Skin epidermis (tissue), 12 donors: ENCODE measurements around the gene YTHDC1.
"Not testable (repeated sequence)": the region's sequence is repeated elsewhere in the genome, so short reads cannot be mapped to it uniquely, and the experiment has no call there.

Experiments used
- H3K27ac ChIP-seq, 21 experiments: fragments of 200-600 bp; sonication (generic) in 11 of 21; one replicate each; pipeline ENCODE4 v1.5.0; 2020; ENCODE audit warnings: mild to moderate bottlenecking in 3 of 21, inconsistent platforms in 2 of 21, moderate library complexity in 2 of 21
- H3K4me3 ChIP-seq, 7 experiments: fragments of 200-600 bp; sonication (generic) in 2 of 7; one replicate each; pipeline ENCODE4 v1.5.0; 2020; ENCODE audit warnings: inconsistent platforms in 2 of 7, mild to moderate bottlenecking in 2 of 7, moderate library complexity in 1 of 7

Gene YTHDC1

DNA sequence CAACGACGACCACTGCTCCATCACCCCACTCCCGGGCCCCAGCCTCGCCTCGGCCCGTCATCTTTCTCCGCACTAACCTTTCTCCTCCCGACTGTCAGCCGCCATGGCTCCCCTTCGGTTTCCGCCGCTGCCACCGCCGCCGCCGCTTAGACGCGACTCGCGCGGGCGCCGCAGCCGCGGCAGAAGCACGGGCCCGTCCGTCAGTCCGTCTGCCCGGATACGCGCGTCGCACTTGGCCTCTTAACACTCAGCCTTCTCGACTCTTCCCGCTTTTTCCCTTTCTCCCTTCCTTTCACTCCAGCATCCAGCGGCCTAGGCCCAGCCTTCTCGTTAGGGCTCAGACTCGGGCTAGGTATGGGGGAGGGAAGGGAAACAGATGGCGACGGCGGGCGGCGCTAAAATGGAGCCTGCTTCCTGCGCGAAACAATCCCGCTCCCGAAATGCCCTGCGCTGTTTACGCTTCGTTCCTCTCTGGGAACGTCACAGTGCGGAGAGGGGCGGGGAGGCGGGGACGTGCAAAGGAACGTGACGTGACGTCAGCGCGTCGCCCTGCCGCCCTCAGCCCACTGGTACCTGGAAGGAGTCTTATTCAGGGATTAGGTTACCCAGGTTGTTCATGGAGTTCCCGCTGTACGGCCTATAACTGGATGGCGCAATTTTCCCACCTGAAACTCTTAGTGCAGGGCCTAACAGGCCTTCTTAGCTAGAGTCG lies at the start of gene YTHDC1:
YTHDC1 (minus strand) TSS at position 442 of the 712 bp plus-strand sequence; CDS start at position 105, 337 bp downstream.
- Histone ChIP-seq H3K4me3 (peak within 1 kb of the TSS; percentile 68 to 98 (median 84)), H3K27ac (peak within 1 kb of the TSS; percentile 91 to 99 (median 98))

DNA sequence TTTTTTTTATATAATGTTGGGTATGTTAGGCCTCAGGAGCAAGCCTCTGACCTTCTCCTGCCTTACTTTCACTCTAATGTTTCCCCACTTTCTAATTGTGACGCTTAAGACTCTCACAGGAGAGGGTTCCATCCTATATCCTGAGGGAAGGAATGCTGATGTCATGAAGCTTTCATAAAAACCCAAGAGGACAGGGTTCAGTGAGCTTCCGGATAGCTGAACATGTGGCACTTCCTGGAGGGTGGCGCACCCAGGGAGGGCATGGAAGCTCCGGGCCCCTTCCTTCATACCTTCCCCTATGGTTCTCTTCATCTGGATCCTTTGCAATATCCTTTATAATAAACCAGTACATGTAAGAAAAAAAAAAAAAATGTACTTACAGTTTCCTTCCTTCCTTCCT lies 49.4 kb upstream of the YTHDC1 start:
- H3K27ac ChIP-seq: no peak overlapping the region
- no peak overlapping the region for H3K4me3 ChIP-seq

GRCh38 chr4:68396756-68397155 lies 46.9 kb upstream of the YTHDC1 start:
- no peak overlapping the region for H3K27ac ChIP-seq
- no peak overlapping the region for H3K4me3 ChIP-seq

DNA sequence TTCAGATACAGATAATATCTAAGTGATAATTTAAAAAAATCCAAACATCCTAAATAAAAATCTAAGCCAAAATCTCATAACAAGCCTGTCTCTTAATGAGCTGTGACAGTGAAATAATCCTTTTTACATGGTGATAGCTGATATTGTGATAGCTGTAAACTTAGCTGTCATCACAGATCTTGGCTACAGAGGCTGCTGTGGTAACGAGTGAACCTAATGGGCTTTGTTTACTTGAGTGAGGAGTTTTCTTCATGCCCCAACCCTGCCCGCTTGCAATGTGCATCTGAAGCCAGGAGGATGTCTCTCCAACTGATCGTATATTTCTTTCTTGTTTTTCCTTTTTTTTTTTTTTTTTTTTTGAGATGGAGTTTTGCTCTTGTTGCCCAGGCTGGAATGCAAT lies 41.5 kb upstream of the YTHDC1 start:
- no peak overlapping the region for H3K4me3 ChIP-seq
- H3K27ac ChIP-seq: no peak overlapping the region

- H3K4me3 ChIP-seq: no peak overlapping the region
- no peak overlapping the region for H3K27ac ChIP-seq
Measured at GRCh38 chr4:68390205-68390935, 40.5 kb upstream of the YTHDC1 start.

- H3K4me3 ChIP-seq, H3K27ac ChIP-seq: not testable (repeated sequence)
Measured at GRCh38 chr4:68389386-68389913, 39.6 kb upstream of the YTHDC1 start.

- H3K4me3 ChIP-seq: no peak overlapping the region
- no peak overlapping the region for H3K27ac ChIP-seq
Measured at GRCh38 chr4:68388347-68388865, 38.5 kb upstream of the YTHDC1 start.

DNA sequence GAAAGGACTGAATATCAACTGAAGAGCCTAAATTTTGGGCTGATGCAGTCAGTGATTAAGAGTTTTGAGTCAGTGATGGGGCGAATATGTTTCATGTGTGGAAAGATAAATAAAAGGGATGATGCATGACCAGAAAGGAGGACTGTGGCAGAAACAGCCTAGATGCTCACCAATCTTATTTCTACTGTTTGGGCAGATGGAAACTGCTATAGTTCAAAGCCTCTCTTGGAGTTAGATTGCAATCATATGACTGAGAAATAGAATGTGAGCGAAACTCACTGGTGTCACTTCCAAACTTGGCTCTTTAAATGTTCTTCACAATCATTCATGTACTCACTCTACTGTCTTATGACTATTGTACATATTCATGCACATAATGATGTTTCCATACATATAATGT lies 35.4 kb upstream of the YTHDC1 start:
- Histone ChIP-seq H3K4me3 (no peak overlapping the region), H3K27ac (no peak overlapping the region)

GRCh38 chr4:68383115-68383514 lies 33.2 kb upstream of the YTHDC1 start:
- Histone ChIP-seq H3K27ac (no peak overlapping the region), H3K4me3 (no peak overlapping the region)

GRCh38 chr4:68378226-68378625 lies 28.3 kb upstream of the YTHDC1 start:
- H3K27ac ChIP-seq: no peak overlapping the region

DNA sequence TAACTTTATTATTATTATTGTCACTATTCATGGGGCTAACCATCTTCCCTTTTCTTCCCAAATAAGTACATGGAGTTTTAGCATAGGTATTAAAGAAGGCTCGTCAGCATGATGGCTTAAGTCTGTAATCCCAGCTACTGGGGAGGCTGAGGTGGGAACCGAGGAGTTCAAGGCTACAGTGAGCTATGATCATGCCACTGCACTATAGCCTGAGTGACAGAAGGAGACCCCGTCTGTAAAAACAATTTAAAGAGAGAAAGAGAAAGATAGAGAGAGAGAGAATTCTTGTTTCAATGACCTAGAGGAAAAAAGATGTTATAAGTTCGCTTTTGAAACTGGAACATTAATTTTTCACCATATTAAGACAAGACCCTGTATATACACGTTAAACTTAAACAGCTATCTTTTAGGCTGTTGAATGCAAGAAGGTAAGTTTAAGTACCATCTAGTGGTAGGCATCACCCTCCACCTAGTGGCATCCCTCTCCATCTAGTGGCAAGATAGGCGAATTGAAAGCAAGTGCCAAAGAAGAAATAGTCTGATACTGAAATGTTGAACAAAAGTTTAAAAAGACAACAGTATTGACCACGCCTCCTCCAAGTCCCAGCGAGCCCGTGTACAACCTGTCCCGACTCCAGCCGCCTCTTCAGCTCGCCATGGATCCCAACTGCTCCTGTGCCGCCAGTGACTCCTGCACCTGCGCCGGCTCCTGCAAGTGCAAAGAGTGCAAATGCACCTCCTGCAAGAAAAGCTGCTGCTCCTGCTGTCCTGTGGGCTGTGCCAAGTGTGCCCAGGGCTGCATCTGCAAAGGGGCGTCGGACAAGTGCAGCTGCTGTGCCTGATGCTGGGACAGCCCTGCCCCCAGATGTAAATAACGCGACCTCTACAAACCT lies 26.0 kb upstream of the YTHDC1 start:
- H3K4me3 ChIP-seq: no peak overlapping the region
- no peak overlapping the region for H3K27ac ChIP-seq

More at GRCh38 chr4:68378226-68378625, 28.3 kb upstream of the YTHDC1 start:
- H3K4me3 ChIP-seq: no peak overlapping the region

DNA sequence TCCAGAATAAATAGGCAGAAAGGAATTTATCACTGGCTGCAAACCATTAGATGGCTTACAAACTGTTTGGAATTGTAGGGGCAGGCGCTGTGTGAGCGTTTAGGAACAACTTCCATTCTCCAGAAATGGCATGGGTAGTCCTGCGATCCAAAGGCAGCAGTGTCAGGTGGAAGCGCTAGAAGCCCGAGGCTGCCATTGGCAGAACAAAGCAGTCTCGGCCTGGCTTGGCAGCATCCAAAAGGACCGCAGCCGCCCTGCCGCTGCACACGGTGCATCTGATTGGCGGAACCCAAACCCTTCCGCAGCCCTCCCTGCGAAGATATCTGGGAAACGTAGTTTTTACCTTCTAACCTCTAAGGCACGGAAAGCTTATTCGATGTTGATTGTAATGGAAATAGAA lies 23.6 kb upstream of the YTHDC1 start:
- H3K4me3 ChIP-seq: peak overlapping the region in 3 of 7 experiments; percentile 16 to 19 (median 17)
- no peak overlapping the region for H3K27ac ChIP-seq

DNA sequence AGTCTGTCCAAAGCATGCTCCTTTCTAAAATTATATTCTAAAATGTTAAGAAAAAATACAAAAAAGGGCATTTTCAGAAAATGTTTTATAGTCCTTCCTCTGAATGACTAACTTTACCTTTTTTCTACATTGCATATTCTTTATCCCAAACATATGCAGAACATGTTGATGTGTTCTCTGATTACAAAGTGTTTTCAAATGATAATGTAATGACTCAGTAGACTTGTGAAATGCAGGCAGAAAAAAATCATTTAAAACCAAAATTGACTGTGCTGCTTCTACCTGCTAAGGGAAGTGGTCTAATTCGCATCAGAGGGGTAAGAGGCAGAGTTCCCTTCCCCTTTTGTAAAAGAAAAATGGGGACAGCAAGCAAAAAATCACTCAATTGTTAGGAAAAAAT lies 22.7 kb upstream of the YTHDC1 start:
- Histone ChIP-seq H3K4me3 (no peak overlapping the region), H3K27ac (no peak overlapping the region)

DNA sequence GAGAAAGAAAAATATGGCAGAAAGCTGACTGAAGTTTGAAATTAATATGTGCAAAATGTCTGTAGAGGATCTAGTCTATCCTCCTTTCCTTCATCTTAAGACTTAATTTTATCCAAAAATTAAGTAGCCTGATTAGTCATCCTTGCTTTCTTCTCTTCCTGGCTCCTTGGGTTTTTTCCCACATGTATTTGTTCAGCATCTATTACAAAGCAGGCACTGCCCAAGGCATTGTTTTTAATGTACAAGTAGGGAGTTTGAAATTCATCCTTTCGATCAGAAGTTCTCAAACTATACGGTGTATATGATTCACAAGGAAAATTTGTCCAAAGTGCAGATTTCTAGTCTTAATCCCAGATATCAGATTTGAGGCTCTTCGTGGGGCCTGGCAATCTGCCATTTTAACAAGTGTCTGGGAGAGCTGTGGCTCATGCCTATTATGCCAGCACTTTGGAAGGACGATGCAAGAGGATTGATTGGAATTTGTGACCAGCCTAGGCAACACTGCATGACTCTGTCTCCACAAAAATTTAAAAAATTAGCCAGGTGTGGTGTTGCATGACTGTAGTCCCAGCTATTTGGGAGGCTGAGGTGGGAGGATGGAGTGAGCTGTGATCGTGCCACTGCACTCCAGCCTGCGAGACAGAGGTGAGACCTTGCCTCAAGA lies 19.4 kb upstream of the YTHDC1 start:
- peak overlapping the region in 3 of 21 experiments; percentile 9 to 45 (median 18) for H3K27ac ChIP-seq

GRCh38 chr4:68368691-68369131 lies 18.8 kb upstream of the YTHDC1 start:
- peak overlapping the region in 4 of 21 experiments; percentile 6 to 45 (median 20) for H3K27ac ChIP-seq
- H3K4me3 ChIP-seq: no peak overlapping the region

More for the DNA sequence above, 19.4 kb upstream of the YTHDC1 start:
- H3K4me3 ChIP-seq: no peak overlapping the region

DNA sequence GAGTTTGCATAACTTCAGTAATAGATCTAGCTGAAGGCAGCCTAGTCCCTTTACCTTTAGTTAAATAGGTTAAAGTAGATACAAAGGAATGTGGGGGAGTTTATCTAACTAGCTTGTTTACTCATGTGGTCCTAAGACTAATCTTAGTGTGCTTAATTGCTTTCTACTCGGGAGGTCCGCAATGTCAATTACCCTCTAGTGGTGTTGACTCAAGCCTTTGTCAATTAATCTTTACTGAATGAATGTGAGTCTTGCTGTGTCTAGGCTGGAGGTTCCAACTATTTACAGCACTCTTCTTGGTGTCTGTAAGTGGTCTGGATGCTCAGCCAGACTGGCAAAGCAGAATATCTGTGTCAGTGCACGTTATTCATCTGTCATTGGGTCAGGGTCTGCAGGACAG lies 17.9 kb upstream of the YTHDC1 start:
- Histone ChIP-seq H3K4me3 (no peak overlapping the region), H3K27ac (peak overlapping the region in 1 of 21 experiments; percentile 9)

DNA sequence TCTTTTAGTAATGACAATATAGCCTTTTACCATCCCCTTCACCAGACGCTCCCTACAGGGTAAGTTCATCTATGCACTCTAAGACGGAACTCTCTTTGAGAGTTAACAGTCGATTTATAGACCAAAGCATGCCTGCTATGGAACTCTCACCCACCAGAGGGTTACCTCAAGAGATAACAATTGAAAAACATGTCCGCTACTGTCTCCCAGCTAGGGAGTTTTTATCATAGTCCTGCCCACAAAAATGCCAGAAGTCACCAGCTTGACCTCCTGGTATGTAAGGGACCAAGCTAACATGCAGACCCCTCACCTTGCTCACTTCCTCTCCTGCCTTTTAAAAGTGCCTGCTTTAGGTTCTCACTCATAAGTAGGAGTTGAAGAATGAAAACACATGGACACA lies 16.7 kb upstream of the YTHDC1 start:
- Histone ChIP-seq H3K27ac (no peak overlapping the region), H3K4me3 (no peak overlapping the region)

- H3K4me3 ChIP-seq: no peak overlapping the region
Measured at GRCh38 chr4:68365068-68365467, 15.2 kb upstream of the YTHDC1 start.

GRCh38 chr4:68361146-68361589 lies 11.3 kb upstream of the YTHDC1 start:
- no peak overlapping the region for H3K27ac ChIP-seq
- no peak overlapping the region for H3K4me3 ChIP-seq

More at GRCh38 chr4:68365068-68365467, 15.2 kb upstream of the YTHDC1 start:
- no peak overlapping the region for H3K27ac ChIP-seq
